NCI-H2227 treated with DMSO at 0.1 percent for 48 hours (cell line): Measurements from ENCODE around the gene CFAP46.
"Not testable (repeated sequence)": the region's sequence is repeated elsewhere in the genome, so short reads cannot be mapped to it uniquely, and the experiment has no call there.

Experiments used
- DNase-seq: peaks from one replicate; lab custom pipeline; 2025; lab: John Stamatoyannopoulos, UW

The CFAP46 gene

DNA sequence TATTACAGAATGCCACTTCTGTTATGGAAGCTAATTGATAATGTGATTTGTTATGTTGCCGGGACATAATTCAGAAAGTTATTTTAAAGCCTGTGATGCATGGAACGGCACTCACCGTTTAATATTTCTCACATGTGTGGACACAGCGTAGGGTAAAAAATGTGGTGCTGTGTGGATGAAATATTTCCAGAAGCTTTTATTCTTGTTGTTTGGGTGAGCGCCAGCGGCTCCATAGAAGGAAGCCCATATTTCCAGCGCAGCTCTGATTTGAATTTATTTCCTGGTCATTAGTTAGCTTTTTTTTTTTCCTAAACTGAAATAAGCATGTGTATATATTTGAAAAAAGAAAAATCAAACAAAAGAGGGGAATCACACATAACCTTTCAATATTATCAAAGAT lies 136.3 kb downstream of the CFAP46 start:
- DNase-seq: no peak

DNA sequence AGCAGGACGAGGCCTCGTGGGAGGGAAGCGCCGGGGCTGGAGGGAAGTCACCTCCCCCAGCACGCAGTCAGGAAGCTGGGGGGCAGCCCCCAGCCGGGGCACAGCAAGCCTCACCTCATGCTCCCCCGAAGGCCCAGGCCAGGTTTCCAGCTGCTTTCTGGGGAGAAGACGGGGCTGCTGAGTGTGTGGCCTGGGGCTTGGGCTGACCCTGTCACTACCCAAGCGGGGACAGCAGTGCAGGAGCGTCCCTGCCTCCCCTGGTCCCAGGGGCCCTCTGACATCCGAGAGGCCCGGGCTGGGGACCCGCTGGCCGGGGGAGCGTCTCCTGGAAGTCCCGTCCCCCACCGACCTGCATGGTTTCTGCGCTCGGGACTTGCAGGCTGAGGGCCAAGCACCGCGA lies 136.8 kb downstream of the CFAP46 start:
- no peak for DNase-seq

DNA sequence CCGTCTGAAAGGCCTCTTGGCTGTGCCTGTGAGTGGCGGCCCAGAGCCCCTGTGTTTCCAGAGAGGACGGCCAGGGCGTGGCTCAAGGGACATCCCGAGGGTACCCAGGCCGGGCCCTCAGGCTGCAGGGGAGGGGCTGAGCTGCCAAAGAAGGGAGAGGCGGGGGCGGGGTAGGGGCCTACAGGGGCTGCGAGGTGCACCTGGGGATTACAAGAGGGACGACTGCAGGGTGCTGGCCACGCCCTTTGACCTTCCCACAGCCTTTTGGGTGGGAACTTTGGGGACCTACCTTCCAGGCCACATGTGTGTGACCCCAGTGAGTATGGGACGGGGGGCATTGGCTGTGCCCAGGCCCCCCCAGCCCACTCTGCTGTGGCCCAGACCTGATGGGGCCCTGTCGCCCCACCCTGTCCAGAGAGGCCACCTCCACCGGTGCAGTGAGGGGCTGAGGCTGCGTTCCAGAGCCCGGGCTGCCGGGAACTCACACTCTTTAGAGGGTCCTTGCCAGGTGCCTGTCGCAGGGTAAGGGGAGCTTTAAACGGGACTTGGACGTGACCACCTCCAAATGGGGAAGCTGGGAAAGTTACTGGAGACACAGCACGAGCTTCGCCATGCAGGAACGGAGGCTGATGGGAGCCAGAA lies 137.5 kb downstream of the CFAP46 start:
- DNase-seq: no peak

DNA sequence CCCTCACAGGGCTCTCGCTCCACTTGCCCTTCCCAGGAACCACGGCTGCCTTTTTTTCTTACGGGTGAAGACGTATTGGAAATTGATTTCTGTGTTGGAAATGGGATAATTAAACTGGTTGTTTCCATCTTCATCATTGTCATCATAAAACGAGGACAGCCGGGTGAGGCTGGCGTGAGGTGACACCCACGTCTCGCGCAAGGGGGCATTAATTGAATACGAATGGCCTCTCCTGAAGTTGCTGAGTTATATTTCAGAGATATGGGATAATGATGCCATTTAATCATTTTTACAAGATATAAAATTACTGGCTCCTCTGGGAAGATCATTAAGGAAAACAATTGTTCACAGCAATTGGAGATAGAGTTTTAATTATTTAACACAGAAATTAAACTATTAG lies 138.1 kb downstream of the CFAP46 start:
- no peak for DNase-seq

DNA sequence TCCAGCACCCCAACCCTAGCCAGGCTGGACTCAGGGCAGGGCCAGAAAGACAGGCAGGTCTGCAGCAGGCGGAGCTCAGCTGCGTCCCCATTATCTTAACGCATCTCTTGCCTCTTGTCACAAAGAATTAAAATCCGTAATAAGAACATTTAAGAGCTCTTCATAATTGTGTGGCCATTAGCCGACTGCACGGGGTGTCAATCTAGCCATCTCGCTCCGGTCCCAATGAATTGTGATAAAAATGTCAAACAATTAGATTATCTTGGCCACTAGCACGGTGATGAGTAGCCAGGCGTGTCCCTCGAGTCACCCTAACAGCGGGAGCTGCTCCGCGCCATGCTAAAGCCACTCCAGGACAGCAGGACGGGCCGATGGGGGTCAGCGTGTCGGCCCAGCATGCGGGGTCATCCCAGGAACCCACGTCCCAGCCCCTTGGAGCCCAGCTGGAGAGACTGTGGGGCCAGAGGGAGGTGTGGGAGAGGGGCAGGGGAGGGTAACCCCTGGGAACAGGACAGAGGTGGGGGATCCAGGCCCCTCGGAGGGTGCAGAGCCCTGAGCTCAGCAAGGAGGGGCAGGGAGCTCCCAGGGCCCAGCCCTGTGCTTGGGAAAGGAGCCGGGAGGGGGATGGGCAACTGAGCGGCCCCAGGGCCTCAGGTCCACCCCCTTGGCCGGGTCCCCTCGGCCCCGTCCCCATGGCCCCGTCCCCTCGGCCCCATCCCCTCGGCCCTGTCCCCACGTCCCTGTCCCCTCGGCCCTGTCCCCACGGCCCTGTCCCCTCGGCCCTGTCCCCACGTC lies 138.8 kb downstream of the CFAP46 start:
- no peak for DNase-seq

DNA sequence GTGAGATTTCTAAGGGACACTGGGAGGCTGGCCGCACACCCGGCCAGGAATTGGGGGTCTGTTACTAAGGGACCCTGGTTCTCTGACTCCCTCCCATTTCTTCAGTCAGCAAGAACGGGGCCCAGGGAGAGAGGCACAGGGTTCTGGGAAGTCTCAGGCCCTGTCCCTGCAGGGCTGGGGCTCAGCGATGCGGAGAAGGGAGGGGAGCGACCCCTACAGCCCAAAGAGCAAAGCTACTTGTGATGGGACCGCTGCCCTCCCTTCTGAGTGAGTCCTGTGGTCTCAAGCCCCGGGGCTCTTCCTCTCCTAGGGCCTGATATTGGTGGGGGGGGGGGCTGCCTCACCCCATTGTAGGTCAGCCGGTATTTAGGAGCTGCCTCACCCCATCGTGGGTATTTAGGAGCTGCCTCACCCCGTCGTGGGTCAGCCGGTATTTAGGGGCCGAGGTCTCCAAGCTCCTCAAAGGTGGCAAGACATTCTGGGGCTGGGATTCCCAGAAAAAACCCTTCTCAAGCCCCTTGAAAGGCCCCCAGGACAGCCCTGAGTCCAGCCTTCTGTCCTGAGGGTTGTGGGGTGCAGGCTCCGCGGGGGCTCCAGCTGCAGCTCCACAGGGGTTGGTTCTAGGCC lies 139.6 kb downstream of the CFAP46 start:
- no peak for DNase-seq

DNA sequence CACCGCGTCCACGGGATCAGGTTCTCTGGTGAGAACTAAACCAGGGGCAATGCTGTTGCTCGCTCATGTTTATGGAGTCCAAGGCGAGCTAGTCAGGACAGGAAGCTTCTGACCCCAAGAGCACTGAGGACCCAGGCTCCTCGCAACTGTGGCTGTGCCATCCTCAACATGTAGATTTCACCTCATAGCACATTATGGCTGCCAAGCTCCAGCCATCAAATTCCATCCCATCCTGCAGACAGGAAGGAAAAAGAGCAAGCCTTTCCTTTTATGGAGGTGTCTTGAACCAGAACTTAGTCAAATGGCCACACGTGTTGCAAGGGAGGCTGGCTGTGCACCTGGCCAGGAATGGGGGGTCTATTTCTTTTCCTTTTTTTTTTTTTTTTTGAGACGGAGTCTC lies 140.3 kb downstream of the CFAP46 start:
- DNase-seq: no peak

DNA sequence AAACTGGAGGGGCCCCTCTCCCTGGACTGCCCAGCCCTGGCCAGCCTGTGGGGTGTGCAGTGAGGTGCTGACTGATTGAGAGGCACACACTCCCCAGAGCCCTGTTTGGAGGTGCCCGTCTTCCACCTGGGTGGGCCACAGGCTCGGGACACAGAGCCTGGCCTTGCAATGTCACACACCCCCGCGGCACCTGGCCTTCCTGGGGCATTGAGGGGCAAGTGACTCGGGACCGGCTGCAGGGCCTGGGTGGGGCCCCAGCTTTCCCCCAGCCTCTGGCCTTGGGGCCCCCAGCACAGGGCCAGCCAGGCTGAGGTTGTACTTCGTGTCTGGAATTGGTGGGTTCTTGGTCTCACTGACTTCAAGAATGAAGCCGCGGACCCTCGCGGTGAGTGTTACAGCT lies 142.5 kb downstream of the CFAP46 start:
- DNase-seq: no peak

DNA sequence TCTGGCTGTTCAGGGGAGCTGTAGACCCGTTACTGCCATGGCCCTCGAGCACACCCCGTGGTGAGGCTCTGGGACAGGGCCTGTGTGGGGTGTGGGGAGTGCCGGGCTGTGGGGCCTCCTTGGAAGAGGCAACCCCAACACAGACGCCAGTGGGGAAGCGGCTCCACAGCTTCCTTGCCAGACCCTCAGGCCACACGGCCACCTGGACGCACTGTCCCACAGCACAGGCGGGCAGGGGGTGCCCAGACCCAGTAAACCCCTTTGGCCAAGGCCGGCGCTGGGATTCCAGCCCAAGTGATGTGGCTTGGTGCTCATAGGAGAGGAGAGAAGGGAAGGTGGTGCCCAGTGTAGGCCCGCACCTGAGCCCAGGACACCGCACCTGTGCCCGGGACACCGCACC lies 143.5 kb downstream of the CFAP46 start:
- no peak for DNase-seq

DNA sequence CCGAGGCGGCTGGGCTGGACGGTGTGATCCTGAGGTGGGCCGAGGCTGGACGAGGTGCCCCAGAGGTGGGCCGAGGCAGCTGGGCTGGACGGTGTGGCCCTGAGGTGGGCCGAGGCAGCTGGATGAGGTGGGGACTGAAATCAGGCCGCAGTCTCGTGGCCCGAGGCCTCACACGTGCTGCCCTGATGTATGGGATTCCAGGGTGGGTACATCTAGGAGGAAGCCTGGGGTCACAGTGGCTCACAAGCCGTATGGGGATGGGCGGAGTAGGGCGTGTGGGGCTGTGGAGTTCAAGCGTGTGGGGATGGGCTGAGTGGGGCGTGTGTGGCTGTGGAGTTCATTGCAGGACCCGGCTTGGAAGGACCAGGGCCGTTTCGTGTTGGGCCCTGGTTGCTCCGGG lies 144.0 kb downstream of the CFAP46 start:
- DNase-seq: no peak

DNA sequence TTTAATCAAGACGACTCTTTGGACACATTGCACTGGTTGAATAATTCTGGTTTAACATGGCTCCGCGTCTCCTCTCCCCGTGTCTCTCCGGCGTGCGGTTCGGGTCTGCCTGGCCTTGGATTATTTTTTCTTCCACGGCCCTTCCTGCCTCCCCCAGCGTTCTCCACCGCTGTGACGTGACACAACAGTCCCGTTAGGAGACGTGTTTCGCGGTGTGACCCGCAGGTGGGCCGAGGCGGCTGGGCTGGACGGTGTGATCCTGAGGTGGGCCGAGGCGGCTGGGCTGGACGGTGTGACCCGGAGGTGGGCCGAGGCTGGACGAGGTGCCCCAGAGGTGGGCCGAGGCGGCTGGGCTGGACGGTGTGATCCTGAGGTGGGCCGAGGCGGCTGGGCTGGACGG lies 144.4 kb downstream of the CFAP46 start:
- not testable (repeated sequence) for DNase-seq

DNA sequence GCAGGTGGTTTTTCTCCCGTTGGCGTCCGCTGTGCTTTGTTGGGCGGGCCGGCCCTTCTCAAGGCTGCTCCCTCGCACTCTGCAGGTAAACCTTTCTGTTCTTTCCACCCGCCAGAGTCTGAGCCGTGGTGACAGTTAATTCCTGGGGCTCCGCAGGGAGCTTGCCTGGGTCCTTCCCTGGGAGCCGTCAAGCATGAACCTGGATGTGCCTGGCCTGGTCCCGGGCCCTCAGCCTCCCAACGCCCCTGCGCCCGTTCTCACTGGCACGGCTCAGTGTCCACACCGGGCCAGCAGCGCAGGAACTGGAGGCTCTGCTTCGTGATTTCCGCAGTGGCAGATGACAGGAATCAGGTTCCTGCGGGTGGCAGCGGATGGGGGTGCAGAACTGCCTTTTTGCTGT lies 145.5 kb downstream of the CFAP46 start:
- no peak for DNase-seq

DNA sequence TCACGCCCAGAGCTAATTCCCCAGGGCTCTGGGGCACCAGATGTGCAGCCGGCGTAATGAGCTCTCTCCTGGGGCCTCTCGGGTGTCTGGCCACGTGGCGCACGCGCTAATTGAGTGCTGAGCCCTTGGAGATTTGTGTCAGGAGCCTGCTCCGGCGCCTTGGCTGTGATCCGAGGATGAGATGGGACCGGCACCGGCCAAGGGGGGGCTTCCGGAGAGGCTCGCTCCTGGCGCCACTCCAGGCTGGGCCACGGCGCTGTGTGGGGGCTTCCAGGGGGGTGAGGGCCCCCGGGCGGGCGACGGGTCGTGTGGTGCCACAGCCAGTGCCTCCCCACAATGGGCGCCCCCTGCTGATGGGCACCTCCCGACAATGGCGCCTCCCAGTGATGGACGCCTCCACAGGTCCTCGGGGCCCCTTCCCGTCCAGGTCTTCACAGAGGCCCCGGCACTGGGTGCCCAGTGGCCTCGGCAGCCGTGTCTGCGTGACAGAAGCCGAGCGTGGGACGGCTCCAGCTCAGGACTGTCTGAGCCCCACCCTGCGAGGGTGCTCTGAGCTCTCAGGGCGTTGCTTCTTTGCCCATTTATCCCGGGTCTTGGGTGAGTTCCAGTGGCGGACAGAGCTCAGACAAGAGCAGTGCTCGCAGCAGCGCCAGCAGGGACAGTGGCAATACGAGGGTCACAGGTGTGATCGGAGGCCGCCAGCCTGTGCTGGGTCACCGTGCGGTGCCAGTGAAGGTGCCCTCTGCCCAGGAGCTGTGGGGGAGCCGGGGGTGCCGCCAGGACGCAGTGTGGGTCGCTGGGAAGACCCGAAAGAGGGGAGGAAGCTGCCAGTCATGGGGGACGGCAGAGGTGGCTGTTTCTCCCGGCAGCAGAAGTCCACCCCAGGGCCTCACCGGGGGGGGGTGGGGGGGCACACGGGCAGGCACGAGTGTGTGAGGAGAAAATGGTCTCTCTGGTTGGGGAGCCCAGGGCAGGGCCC lies 148.2 kb downstream of the CFAP46 start:
- DNase-seq: peak; percentile 1

DNA sequence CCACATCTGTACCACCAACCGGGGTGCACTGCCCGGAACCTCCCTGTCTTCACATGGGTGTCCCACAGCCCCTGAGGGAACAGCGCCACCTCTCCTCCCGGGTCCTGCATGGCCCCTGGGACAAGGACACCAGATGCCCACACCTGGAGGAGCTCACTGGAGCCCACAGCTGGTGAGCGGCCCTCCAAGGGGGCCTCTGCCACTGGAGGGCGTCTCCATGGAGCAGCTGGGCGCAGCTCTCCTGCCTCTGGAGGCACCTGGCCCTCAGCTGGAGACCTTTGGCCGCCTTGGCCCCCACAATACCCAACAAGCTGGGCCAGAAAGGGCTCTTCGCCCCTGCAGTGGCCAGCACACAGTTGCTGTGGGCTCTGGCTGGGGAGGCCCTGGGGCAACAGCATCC lies 149.2 kb downstream of the CFAP46 start:
- no peak for DNase-seq

DNA sequence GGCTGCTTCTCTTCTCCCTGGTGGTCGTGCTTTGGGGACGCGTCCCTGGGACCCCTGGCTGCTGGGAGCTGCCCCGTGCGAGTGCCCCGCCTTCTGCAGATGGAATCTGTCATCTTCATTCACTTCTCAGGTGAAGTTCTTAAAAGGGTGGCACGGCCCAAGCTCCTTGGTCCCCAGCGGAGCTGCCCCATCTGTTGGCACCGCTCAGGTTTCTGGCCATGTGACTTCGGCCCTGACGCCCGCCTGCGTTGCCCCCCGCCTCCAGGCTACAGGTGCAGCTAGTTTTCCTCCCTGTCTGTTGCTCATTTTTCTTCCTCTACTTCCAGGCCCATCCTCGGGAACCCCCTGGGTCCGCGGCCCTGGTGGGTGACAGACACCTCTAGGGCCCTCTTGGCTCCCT lies 149.6 kb downstream of the CFAP46 start:
- DNase-seq: no peak

DNA sequence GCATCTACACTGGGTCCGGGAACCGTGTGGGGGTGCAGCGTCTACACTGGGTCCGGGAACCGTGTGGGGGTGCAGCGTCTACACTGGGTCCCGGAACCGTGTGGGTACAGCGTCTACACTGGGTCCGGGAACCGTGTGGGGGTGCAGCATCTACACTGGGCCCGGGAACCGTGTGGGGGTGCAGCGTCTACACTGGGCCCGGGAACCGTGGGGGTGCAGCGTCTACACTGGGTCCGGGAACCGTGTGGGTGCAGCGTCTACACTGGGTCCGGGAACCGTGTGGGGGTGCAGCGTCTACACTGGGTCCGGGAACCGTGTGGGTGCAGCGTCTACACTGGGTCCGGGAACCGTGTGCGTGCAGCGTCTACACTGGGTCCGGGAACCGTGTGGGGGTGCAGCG lies 150.3 kb downstream of the CFAP46 start:
- not testable (repeated sequence) for DNase-seq

DNA sequence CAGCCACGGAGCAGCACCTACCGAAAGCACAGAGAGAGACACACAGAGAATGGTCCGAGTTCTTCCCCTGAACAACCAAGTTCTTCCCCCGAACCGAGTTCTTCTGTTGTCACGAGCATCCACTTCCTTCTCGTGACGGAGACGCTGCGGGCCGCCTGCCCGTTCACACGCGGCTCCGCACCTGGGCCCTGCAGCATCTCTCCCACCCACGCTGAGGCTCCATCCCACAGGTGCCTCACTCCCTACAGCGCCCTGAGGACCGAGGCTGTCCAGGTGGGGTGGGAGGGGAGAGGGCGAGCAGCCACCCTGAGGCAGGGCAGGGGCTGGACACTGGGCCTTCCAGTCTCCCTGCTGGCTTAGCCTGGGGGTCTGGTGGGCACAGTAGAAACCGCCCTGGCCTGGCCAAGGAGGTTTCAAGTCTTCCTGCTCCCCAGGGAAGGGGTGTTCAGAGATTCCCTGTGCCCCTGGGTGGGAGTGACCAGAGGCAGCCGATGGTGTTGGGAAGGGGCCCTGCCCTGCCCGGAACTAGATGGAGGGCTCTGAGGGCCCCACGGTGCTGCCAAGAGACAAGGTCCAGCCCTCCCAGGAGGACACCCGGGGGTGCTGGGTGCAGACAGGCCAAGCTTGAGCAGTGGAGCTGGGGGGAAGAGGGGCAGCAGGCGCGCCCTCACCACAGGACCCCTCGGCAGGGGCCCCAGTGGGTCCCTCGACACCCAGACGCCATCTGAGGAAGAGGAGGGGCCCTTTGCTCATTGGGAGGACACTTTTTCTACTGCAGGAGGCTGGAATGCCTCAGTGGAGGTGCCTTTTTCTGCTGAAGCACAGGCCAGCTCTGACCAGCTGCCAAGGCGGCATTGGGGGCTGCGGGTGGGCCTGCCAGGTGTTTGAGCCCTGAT lies 151.2 kb downstream of the CFAP46 start:
- no peak for DNase-seq

DNA sequence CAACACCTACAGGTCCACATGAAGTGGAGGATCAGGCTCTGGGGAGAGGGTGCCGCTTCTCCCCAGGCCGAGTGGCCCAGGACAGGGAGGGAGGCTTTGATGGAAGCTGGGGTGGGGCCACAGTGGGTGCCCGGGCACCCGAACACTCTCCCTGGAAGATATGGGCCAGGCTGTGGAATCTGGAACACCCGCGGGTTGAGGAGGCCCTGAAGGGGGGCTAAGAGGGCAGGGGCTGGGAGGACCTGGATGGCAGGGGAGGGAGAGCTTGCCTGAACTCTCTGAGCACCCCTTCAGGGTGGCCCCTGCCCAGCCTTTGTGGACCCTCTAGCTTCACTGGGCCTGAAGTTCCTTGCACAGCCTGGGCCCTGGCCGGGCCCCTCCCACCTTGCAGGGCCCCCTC lies 151.9 kb downstream of the CFAP46 start:
- DNase-seq: no peak

DNA sequence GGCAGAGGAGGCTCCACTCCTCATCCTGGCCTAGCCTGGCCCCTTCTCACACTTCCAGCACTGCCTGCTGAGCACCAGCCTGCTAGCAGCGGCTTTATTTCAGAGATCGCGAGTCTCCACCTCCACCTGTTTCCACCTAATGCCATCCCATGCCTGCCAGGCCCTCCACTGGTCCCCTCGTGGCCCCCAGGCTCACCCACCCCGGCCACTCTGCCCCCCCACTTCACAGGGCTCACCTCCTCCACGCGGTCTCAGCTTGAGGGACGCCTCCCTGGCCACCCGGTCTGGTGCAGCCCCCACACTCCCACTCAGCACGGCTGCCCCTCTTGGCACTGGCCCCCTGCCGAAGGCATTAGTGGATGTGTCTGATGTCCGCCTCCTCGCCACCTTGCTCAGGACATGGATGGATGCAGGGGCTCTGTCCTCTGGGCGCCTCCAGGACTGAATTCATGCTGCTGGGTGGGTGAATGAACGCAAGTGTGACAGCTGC lies 152.7 kb downstream of the CFAP46 start:
- no peak for DNase-seq

DNA sequence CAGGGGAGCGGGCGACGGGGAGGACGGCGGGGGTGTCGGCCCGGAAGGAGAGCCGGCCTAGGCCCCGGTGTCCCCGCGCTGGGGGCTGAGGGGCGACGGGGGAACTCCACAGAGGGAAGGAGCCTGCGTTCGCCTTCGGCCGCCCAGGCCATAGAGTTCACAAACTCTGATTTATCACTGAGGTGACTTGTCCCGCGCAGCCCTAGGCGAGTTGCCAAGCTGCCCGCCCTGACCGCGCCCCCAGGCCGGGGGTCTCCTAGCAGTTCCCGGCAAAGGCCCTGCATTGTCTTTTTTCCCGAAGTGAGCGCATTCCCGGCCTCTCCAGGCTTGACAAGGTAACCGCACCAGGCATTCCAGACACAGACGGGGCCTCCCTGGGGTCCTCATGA lies 153.5 kb downstream of the CFAP46 start:
- DNase-seq: no peak
